Esophagus mucosa (tissue), 1 donor: Measurements from ENCODE around the gene WWC1. TPM values are rescaled to one million over a fixed set of nuclear protein-coding genes. Genes with fewer than 3 reads are reported as not detected.

Experiments used
- ATAC-seq: fragments of 200-7000 bp; cut with Tn5 transposase; one replicate; pipeline ENCODE4 v1.9.1; 2020
- total RNA-seq: library from RNA; stranded (reverse); gene quantifications from one replicate; pipeline ENCODE4 v1.2.4, GENCODE V29; 2023
- donor health status: DM: yes; HTN: yes; CAD: no.

Gene WWC1
- total RNA-seq, 1 donor from 2014 or later = 18.5 TPM

- no peak for ATAC-seq
Observed at GRCh38 chr5:168502563-168503237, 211.3 kb downstream of the WWC1 start.

GRCh38 chr5:168513861-168514428 lies 222.5 kb downstream of the WWC1 start:
- ATAC-seq = no peak

Other genes with a start within 250 kb of the WWC1 start
- gene RARS1, start 194.8 kb downstream of the WWC1 start, total RNA-seq = 73.4 TPM
- not detected for gene FBLL1, start 237.7 kb downstream of the WWC1 start, total RNA-seq